ENCODE data around the gene PRLH. TPM values are rescaled to one million over a fixed set of nuclear protein-coding genes. Genes with fewer than 3 reads are reported as not detected.
A peak's percentile ranks its signal among the peaks of the same experiment; 100 is the strongest.

PRLH gene
- total RNA-seq, 1 donor from 2014 or later, result not detected

DNA sequence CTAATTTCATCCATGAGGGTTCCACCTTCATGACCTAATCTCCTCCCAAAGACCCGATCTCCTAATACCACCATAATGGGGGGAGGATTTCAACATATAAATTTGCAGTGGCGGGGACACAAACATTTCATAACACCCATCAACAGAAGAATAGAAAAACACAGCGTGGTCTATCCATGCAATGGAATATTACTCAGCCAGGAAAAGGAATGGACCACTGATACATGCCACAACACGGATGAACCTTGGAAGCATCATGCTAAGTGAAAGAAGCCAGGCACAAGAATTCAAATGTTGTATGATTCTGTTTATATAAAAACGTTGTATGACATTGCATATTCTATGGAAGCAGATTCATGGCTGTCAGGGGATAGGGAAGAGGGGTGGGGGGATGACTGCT, 2.7 kb downstream of the PRLH start:
- H3K27me3 Mint-ChIP-seq (ENCODE audit: unreplicated experiment), result no peaks in the 10 kb centered on the region
- TF ChIP-seq, protein P1, sequence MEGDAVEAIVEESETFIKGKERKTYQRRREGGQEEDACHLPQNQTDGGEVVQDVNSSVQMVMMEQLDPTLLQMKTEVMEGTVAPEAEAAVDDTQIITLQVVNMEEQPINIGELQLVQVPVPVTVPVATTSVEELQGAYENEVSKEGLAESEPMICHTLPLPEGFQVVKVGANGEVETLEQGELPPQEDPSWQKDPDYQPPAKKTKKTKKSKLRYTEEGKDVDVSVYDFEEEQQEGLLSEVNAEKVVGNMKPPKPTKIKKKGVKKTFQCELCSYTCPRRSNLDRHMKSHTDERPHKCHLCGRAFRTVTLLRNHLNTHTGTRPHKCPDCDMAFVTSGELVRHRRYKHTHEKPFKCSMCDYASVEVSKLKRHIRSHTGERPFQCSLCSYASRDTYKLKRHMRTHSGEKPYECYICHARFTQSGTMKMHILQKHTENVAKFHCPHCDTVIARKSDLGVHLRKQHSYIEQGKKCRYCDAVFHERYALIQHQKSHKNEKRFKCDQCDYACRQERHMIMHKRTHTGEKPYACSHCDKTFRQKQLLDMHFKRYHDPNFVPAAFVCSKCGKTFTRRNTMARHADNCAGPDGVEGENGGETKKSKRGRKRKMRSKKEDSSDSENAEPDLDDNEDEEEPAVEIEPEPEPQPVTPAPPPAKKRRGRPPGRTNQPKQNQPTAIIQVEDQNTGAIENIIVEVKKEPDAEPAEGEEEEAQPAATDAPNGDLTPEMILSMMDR (IDR thresholded peaks at IDR 0.05; ENCODE audit: partially characterized antibody, unreplicated experiment), result no peak
- H3K4me3 Mint-ChIP-seq (ENCODE audit: unreplicated experiment), result no peak overlapping the region
- peaks cover 4% of the 10 kb centered on the region for H3K9me3 Mint-ChIP-seq (ENCODE audit: unreplicated experiment)
- no peak for DNase-seq
- no peaks in the 10 kb centered on the region for H3K4me1 Mint-ChIP-seq (ENCODE audit: low read depth, unreplicated experiment)
- no peaks in the 10 kb centered on the region for H3K36me3 Mint-ChIP-seq (ENCODE audit: unreplicated experiment)
- no peak overlapping the region for H3K27ac Mint-ChIP-seq (ENCODE audit: unreplicated experiment)

DNA sequence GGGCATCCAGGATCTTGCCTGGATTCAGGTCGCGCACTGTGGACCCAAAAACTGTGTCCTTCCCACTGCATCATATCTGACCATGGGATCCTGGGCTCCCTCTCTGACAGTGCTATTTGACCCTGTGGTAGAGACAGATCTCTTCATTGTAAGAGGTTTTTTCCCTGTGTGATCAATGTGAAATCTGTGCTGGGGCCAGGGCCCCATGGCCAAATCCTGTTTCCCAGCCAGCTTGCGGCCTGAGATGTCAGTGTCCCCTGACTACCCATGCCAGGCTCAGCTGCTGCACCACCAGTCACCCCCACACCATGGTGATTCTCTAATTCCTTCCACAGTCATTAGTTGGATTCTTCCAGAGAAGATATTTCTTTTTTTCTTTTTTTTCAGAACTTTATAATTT, 3.5 kb downstream of the PRLH start:
- H3K36me3 Mint-ChIP-seq (ENCODE audit: unreplicated experiment), result no peaks in the 10 kb centered on the region
- TF ChIP-seq, protein P1 (IDR thresholded peaks at IDR 0.05; ENCODE audit: partially characterized antibody, unreplicated experiment), result no peak
- H3K4me1 Mint-ChIP-seq (ENCODE audit: low read depth, unreplicated experiment), result no peaks in the 10 kb centered on the region
- no peak overlapping the region for H3K4me3 Mint-ChIP-seq (ENCODE audit: unreplicated experiment)
- no peaks in the 10 kb centered on the region for H3K27me3 Mint-ChIP-seq (ENCODE audit: unreplicated experiment)
- H3K9me3 Mint-ChIP-seq (ENCODE audit: unreplicated experiment), result peaks cover 2% of the 10 kb centered on the region
- H3K27ac Mint-ChIP-seq (ENCODE audit: unreplicated experiment), result no peak overlapping the region
- DNase-seq, result no peak

DNA sequence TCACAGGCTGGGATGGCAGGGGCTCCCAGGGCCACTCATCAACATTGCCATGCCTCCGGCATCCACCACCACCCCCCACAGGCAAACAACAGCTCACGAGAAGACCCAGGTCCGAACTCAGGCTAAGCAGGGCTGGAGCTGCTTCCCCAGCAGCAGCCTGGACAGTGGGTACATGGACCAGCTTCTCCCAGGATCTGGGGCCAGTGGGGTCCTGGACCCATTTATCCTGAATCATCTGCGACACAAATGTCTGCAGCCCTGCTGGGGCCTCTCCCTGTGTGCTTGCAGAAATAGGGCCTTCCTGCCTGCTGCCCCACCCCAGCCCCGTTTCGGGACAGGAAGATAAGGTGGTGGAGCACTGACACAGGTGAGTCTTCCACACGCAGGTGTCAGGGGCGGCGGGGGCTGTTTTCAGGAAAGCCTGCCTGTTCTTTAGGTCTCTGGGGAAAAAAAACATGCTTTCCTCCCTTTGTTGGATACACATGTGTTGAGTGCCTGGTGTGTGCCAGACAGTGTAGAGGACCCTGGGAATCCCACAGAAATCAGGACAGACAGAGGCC, 4.5 kb downstream of the PRLH start:
- Mint-ChIP-seq H3K27ac (ENCODE audit: unreplicated experiment) (no peak overlapping the region), H3K4me3 (ENCODE audit: unreplicated experiment) (no peak overlapping the region), H3K4me1 (ENCODE audit: low read depth, unreplicated experiment) (no peaks in the 10 kb centered on the region), H3K36me3 (ENCODE audit: unreplicated experiment) (no peaks in the 10 kb centered on the region), H3K27me3 (ENCODE audit: unreplicated experiment) (no peaks in the 10 kb centered on the region), H3K9me3 (ENCODE audit: unreplicated experiment) (peaks cover 2% of the 10 kb centered on the region)
- DNase-seq, result no peak
- TF ChIP-seq, protein P1 (IDR thresholded peaks at IDR 0.05; ENCODE audit: partially characterized antibody, unreplicated experiment), result no peak

DNA sequence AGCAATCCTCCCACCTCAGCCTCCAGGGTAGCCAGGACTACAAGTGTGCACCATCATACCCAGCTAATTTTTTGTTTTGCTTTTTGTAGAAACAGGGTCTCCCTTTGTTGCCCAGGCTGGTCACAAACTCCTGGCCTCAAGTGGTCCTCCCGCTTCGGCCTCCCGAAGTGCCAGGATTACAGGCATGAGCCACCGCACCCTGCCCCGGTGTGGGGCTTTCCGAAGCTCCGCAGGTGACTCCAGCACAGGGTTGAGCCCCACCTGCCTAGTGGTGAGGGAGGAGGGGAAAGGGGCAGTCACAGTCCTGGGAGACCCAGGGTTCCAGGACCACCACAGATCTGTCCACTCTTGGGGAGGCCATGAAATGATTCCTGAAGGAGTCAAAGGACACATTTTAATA, 5.2 kb downstream of the PRLH start:
- Mint-ChIP-seq H3K9me3 (ENCODE audit: unreplicated experiment) (peaks cover 2% of the 10 kb centered on the region), H3K36me3 (ENCODE audit: unreplicated experiment) (no peaks in the 10 kb centered on the region), H3K27me3 (ENCODE audit: unreplicated experiment) (no peaks in the 10 kb centered on the region), H3K4me1 (ENCODE audit: low read depth, unreplicated experiment) (no peaks in the 10 kb centered on the region), H3K27ac (ENCODE audit: unreplicated experiment) (no peak overlapping the region), H3K4me3 (ENCODE audit: unreplicated experiment) (no peak overlapping the region)
- TF ChIP-seq, protein P1 (IDR thresholded peaks at IDR 0.05; ENCODE audit: partially characterized antibody, unreplicated experiment), result no peak
- no peak for DNase-seq

DNA sequence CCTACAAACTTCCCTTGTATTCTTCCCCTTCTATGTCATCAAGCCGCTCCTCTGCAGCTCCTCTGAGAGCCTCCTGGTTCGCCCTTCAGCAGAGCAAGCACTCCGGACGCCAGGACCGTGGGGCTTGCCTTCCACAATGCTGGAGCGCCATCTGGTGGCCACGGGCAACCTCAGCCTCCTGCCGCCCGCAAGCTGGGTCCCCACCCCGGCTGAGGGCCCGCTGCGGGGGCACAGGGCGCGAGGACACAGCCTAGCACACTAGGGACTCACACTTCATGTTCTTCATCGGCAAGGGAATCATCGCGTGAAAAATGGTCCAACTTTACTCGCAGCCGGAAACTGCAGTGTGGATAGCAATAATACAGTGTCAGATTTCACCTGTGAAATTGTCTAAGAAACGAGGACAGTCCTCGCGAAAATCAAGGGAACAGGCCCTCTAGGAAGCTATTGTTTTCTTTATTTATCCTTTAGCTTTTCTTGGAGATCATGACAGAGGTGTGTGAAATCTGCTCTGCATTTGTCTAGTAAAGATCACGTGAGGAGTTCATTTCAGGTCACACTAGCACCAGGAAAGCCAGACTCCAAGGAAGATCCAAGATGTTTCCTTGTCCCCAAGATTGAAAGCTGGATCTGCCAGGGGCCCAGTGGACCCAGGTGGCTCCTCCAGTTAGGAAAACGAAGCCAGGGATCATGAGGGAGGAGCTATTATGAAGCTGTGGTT, 5.8 kb downstream of the PRLH start:
- Mint-ChIP-seq H3K36me3 (ENCODE audit: unreplicated experiment) (no peaks in the 10 kb centered on the region), H3K27me3 (ENCODE audit: unreplicated experiment) (no peaks in the 10 kb centered on the region), H3K9me3 (ENCODE audit: unreplicated experiment) (peaks cover 2% of the 10 kb centered on the region), H3K4me1 (ENCODE audit: low read depth, unreplicated experiment) (no peaks in the 10 kb centered on the region), H3K27ac (ENCODE audit: unreplicated experiment) (no peak overlapping the region), H3K4me3 (ENCODE audit: unreplicated experiment) (no peak overlapping the region)
- TF ChIP-seq, protein P1 (IDR thresholded peaks at IDR 0.05; ENCODE audit: partially characterized antibody, unreplicated experiment), result peak; percentile 98
- peak; percentile 97 for DNase-seq

Measured in glutamatergic neuron (in vitro differentiated cells).